ENCODE data around the gene CISD1. TPM values are rescaled to one million over a fixed set of nuclear protein-coding genes. Genes with fewer than 3 reads are reported as not detected.

CISD1 gene
- total RNA-seq, 1 donor from 2014 or later: 15.1 TPM

- H3K4me3 Mint-ChIP-seq: no peak overlapping the region
- H3K4me1 Mint-ChIP-seq: peaks cover under 1% of the 10 kb centered on the region
- H3K36me3 Mint-ChIP-seq: no peaks in the 10 kb centered on the region
- TF ChIP-seq, protein P1, sequence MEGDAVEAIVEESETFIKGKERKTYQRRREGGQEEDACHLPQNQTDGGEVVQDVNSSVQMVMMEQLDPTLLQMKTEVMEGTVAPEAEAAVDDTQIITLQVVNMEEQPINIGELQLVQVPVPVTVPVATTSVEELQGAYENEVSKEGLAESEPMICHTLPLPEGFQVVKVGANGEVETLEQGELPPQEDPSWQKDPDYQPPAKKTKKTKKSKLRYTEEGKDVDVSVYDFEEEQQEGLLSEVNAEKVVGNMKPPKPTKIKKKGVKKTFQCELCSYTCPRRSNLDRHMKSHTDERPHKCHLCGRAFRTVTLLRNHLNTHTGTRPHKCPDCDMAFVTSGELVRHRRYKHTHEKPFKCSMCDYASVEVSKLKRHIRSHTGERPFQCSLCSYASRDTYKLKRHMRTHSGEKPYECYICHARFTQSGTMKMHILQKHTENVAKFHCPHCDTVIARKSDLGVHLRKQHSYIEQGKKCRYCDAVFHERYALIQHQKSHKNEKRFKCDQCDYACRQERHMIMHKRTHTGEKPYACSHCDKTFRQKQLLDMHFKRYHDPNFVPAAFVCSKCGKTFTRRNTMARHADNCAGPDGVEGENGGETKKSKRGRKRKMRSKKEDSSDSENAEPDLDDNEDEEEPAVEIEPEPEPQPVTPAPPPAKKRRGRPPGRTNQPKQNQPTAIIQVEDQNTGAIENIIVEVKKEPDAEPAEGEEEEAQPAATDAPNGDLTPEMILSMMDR (IDR thresholded peaks at IDR 0.05; ENCODE audit: unreplicated experiment): no peak
- H3K27ac Mint-ChIP-seq: no peak overlapping the region
- no peaks in the 10 kb centered on the region for H3K9me3 Mint-ChIP-seq
- H3K27me3 Mint-ChIP-seq (ENCODE audit: low read depth): peaks cover 7% of the 10 kb centered on the region
- DNase-seq (ENCODE audit: low spot score in 2 of 2, unreplicated experiment in 2 of 2): no peak
Measured at GRCh38 chr10:58330431-58330830, 61.5 kb downstream of the CISD1 start.

- Mint-ChIP-seq H3K36me3 (no peaks in the 10 kb centered on the region), H3K27me3 (ENCODE audit: low read depth) (peaks cover 7% of the 10 kb centered on the region), H3K4me1 (peaks cover 12% of the 10 kb centered on the region), H3K4me3 (no peak overlapping the region), H3K9me3 (no peaks in the 10 kb centered on the region), H3K27ac (no peak overlapping the region)
- DNase-seq (ENCODE audit: low spot score in 2 of 2, unreplicated experiment in 2 of 2): no peak
- TF ChIP-seq, protein P1 (IDR thresholded peaks at IDR 0.05; ENCODE audit: unreplicated experiment): no peak
Measured at GRCh38 chr10:58331646-58332045, 62.7 kb downstream of the CISD1 start.

GRCh38 chr10:58334817-58335305 is 65.9 kb downstream of the CISD1 start, which contains the start of gene UBE2D1:
Gene UBE2D1 (plus strand): TSS chr10:58335006. CDS start chr10:58335202, 196 bp downstream.
- Mint-ChIP-seq H3K36me3 (peaks cover 2% of the 10 kb centered on the region), H3K27ac (peak within 1 kb of the TSS; percentile 83), H3K9me3 (no peaks in the 10 kb centered on the region), H3K4me1 (peaks cover 20% of the 10 kb centered on the region), H3K27me3 (ENCODE audit: low read depth) (peaks cover 7% of the 10 kb centered on the region), H3K4me3 (peak within 1 kb of the TSS; percentile 90)
- TF ChIP-seq, protein P1 (IDR thresholded peaks at IDR 0.05; ENCODE audit: unreplicated experiment): no peak
- peak; percentile 67 to 85 for DNase-seq (ENCODE audit: low spot score in 2 of 2, unreplicated experiment in 2 of 2)

- Mint-ChIP-seq H3K4me3 (peak overlapping the region; percentile 90), H3K4me1 (peaks cover 20% of the 10 kb centered on the region), H3K27me3 (ENCODE audit: low read depth) (peaks cover 6% of the 10 kb centered on the region), H3K36me3 (peaks cover 2% of the 10 kb centered on the region), H3K9me3 (no peaks in the 10 kb centered on the region), H3K27ac (peak overlapping the region; percentile 83)
- no peak for DNase-seq (ENCODE audit: low spot score in 2 of 2, unreplicated experiment in 2 of 2)
- TF ChIP-seq, protein P1 (IDR thresholded peaks at IDR 0.05; ENCODE audit: unreplicated experiment): no peak
Measured at GRCh38 chr10:58335306-58336005, 66.5 kb downstream of the CISD1 start.

DNA sequence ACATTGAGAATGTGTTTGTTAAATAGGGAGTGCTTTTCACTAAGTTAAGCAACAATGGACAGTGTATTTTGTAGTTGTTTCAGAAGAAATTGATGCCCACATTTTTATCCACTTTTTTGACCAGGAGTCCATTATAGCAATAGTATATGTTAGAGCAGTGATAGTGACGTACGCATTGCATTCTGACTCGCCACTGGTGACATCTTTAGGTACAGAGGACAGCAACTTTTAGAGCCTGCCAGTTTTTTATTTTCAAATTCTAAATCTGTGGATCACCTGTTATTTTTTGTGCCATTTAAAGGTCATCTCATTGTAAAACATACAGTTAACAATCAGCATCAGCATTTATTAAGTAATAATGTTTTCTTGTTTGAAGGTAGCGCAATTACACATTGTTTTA is 67.3 kb downstream of the CISD1 start:
- peaks cover 4% of the 10 kb centered on the region for H3K27me3 Mint-ChIP-seq (ENCODE audit: low read depth)
- H3K4me3 Mint-ChIP-seq: peak overlapping the region; percentile 90
- no peak for DNase-seq (ENCODE audit: low spot score in 2 of 2, unreplicated experiment in 2 of 2)
- H3K36me3 Mint-ChIP-seq: peaks cover 2% of the 10 kb centered on the region
- H3K9me3 Mint-ChIP-seq: no peaks in the 10 kb centered on the region
- H3K27ac Mint-ChIP-seq: no peak overlapping the region
- H3K4me1 Mint-ChIP-seq: peaks cover 20% of the 10 kb centered on the region
- TF ChIP-seq, protein P1 (IDR thresholded peaks at IDR 0.05; ENCODE audit: unreplicated experiment): no peak

Other genes with a start within 250 kb of the CISD1 start
- gene IPMK, start 1.3 kb upstream of the CISD1 start, total RNA-seq: 4.5 TPM in 3 replicates
- gene UBE2D1, start 65.8 kb downstream of the CISD1 start, total RNA-seq: 21.5 to 24.7 TPM (median 22.5 TPM) in 3 replicates
- 46.9 to 55.1 TPM (median 52.7 TPM) in 3 replicates for gene TFAM, start 116.2 kb downstream of the CISD1 start, total RNA-seq
- gene BICC1, start 243.7 kb downstream of the CISD1 start, total RNA-seq: 8.7 to 9.9 TPM (median 9.3 TPM) in 3 replicates